RKO (cell line): ENCODE data around the gene BCL10.

Experiments
- DNase-seq: peaks from one replicate; pipeline ENCODE4 v3.0.0-alpha.2; 2016; ENCODE audit warnings: low spot score

Gene BCL10

DNA sequence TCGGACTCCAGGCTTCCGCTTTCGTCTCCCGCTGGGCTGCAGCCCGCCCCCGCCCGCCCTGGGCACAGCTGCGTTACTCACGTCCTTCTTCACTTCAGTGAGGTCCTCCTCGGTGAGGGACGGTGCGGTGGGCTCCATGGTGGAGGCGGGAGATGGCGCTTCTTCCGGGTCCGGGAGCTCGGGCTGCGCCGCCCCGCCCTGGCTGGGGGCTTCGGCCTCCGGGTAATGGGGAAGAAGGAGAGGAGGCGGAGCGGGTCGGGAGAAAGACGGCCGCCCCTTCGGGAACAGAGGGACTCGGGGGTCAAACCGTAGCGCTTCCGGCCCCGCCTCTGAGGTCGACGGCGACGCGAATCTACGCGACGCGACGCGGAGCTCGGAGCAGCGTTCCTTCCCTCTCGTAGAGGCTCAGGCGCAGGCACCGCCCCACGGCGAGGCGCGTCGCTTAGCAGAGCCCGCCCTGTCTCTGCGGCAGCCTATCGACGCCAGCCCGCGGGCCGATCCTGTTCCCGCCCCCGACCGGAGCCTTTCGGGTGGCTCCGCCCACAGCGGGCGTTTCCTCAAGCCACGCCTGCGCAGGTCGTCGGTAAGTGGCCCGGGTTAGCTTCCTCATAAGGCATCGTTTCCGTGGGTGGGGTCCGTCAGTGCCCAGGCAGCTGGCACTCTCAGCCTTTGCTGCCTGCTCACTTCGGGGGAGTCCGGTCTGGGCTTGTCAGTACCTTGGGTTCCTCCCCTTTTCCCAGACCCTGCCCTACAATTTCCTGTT is at the start of gene BCL10:
Gene BCL10, minus strand, starts transcription at position 418 of the 763 bp plus-strand sequence. Its CDS starts 280 bp downstream, at position 138.
- peak; percentile 100 for DNase-seq

DNA sequence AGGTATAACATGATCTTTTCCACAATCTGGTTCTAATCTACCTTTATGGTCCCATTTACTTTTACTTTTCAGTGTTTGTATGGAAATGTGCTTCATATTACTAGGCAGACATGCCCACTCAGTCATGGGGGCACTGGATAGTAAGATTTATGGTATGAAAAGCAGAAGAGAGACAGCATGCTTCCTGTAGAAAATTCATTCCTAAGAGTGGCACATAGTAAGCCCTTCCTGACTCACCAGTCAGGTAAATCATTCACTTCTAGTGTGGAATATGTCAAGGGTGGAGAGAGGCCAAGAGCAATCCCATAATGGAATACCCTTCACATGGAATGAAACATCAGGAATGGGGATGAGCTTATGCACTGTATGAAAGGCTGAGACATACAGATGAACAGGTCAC is 49.5 kb upstream of the BCL10 start:
- DNase-seq: peak; percentile 38

DNA sequence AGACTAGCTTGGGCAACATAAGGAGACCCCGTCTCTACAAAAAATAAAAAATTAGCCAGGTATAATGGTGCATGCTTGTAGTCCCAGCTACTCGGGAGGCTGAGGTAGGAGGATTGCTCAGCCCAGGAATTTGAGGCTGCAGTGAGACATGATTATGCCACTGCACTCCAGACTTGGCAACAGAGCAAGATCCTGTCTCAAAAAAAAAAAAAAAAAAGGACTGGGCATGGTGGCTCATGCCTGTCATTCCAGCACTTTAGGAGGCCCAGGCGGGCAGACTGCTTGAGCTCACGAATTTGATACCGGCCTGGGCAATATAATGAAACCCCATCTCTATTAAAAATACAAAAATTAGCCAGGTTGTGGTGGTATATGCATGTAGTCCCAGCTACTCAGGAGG is 47.3 kb upstream of the BCL10 start:
- no peak for DNase-seq

DNA sequence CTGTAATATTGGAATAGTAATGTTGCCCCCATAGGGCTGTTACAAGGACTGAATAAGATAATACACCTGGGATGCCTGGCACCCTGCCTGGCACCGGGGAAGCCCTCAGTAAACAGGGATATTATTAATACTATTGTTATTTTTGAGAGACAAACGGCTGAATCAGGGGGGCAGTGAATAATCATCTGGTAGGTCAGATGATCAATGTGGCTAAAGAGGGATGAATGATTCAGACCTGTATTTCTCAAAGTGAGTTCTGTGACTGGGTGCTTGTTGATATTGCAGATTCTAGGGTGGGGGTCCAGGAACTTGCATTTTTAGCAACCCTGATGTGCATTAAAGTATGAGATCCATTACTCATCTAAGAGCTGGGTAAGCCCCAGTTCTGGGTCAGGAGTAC is 46.2 kb upstream of the BCL10 start:
- DNase-seq: peak; percentile 57

DNA sequence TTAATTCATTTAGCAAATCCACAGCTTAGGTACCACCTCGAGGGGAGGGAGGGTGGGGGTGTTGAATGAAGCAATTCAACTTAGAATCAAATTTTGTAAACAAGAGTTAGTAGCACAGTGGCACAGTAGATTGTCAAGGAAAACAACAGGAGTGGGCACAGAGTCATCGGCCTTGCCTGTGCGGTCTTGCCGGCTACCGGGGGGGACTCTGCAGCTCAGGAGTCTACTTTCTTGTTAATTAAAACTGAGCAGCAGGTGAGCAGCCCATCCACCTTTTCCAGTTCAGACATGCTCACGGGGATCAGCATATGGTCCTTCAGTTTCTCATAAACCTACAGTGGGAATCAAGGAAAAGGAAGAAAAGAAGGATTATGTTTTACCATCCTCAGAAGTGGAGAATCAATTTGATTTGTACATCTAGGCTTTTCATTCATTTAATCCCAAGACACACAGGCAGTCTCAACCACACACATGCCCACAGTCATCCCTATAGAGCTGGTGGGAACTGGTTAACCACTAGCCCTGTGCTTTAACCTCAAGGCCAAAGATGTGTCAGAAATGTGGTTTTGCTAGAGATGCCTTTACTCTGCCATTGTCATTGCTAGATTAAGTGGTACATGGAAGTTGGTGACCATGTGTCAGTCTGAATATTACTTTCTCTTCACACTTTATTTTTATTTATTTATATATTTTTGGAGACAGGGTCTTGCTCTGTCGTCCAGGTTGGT is 45.0 kb upstream of the BCL10 start:
- no peak for DNase-seq

DNA sequence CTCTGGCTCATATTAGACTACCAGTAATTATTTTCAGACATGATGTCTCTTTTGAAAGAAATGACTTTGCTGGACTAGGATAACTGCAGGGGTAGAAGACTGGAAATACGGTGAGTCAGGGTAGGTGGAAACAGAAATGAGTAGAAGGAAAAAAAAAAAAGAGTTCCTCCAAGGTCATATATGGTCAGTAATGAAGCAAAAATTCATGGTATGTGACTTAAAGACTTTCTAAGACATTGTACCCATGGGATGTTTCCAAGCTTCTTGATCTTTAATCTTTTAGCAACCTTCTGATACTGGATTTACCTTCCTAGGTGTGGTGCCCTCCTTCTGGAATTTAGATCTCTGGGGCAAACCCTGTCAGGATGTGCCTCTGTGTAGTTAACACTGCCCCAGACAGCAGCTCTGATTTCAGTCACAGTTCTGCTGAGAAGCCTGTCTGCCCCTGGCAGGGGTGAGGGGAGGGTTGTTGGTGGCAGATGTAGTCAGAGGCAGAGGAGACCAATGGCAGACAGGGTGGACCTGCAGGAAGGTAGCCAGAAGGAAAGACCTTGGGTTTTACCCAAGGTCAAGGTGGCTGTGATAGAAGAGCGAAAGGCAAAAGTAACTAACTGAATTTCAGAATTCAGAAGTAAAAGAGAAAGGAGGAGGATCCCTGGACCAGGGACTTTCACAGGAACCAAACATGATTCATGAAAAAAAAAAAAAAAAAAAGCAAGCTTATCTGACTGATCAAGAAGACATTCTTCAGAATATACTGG is 44.1 kb upstream of the BCL10 start:
- peak; percentile 46 for DNase-seq

DNA sequence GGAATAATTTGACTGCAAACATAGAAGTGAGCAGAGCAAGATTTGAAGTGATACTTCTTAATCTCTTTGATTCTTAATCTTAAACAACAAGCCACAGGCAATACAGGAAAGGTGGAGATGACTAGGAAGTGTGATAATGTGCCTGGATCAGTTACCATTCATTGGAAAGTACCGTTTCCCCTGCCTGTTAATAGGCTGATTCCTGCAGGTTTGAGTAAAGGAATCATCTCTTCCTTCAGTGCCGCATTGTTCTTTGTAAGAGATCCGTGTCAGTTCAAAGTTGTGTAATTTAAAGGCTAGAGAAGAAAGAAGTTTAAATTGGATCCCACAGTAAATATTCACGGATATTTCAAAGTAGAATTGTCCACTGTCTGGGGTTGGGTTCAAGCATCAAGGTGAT is 43.5 kb upstream of the BCL10 start:
- DNase-seq: no peak

DNA sequence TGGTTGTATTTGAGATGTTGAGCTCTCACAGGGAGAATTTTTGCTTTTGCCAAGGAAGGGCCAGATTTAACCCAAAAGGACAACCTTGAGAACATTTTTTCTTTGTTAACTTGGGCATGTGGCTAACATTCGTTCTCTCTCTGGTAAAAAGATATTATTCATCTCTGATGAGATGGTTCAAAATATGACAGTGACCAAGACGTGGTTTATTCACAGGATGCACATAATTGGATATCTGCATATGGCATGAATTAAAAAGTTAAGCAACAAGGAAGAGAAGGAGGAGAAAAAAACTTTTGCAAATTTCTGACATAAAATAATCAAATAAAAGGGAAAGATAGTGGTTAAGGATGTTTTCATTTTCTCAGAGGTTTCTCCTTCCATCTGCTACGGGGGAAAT is 43.1 kb upstream of the BCL10 start:
- no peak for DNase-seq

DNA sequence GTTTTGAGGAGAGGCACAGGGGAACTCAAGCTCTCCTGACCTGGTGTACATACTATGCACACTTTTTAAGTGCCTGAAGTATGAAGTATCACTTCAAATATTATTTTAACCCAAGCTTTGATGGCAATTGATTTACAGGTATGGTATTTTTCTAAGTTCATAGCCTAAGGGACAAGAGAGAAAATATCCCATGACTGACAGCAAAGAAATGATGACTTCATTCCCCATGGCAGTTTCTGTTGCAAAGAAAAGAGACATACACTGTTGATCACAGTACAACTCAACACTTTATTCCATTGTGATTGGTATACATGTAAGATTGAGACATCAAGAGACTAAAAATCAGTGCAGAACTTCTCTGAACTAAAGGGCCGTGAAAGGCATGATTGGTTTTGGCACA is 41.8 kb upstream of the BCL10 start:
- no peak for DNase-seq

DNA sequence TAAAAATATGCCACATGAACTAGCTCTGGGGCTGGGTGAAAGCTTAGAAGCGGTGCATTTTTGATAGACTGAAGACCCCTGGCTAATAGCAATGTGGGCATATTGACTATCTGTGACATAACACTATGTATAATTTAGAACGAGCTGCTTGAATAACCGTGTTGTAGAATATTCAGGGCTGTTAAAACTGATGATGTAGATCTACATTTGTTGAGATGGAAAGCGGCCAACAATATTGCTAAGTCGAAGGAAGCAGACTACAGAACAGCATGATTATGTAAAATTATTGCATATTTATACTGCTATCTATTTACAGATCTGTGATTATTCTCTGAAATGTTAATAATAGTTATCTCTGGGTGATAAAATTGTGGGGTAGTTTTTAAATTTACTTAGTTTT is 41.1 kb upstream of the BCL10 start:
- DNase-seq: no peak

DNA sequence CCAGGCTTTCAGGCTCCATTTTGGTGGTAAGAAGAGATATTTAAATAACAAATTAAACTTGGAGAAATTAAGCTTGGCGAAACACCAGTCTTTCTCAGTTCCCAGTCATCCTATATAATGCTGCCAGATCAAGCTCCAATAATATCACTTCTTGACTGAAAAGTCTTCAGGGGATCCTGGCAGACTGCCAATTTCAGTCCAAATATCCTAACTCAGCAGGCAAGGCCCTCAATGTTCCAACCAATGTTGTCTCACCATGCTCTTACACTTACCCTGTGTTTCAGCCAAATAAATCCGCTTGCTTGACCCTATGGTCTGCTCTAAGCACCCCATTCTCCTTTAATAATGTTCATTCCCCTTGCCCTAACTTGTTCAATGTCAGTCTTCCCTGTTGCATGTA is 39.9 kb upstream of the BCL10 start:
- DNase-seq: no peak

DNA sequence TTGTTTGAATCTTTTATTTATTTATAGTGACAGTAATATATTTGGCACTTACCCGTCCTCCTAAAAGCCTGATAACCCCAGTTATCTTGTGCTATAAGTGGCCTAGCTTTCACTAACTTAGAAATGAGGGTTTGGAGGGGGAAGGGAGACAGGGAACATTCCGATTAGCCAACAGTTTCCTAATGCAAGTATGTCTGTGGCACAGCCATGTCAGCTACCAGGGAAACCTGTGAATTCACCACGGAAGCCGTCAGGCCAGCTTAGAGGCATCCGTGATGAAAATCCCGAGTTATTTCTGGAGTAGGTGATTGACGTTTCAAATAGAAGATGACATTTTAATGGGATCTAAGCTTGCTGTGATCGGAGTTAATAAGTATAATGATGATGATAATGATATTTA is 39.4 kb upstream of the BCL10 start:
- DNase-seq: no peak

DNA sequence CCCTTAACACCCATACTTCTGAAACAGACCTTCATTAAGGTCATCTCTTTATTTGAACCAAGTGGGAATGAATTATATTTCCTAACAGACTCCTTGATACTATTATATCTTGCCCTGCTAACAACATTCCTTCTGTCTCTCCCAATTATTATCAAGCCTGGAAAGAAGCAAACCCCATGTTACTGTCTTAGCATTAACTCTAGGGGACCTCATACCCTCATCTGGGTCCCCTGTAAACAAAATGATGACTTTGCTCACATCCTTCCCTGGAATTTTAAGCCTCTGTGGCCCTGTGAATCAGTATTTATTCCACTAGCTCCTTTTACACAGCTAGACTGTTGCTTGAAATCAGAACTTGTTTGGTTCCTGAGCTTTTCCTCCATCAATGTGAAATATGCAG is 38.3 kb upstream of the BCL10 start:
- DNase-seq: no peak

DNA sequence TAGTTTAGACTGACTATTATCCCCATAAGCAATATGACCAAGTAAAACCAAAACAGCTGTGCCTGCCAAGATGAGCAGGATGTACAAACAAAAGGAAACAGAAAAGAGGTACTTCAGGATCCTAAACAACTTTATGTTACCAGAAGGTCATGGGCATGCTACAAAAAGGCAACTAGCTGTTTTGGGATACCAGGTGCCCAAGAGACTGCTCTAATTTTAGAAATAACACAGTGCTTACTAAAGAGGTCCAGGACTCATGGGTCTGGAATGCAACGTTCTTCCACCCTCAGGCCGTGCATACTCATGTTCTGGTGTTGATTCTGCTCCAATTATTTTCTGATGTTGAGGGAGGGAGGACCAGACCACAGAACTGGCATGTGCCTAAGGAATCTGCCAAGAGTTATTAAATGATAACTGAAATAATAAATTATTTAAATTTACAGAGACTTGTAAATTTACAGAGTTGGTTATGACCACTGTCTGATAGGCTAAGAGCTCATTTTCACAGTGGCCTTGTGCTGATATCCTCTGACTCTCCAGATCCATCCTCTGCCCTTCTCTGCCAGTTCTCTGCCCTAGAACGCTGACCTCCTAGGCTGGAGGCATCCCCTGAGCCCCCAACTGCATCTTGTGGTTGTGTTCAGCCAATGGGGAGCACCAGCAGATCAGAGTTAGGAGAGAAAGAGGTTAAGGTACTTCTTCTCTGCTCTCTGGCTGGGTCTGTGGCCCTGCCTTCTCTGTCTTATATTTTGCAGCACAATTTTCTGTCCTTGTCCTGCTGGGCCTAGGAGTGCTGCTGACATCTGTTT is 37.7 kb upstream of the BCL10 start:
- peak; percentile 91 for DNase-seq

DNA sequence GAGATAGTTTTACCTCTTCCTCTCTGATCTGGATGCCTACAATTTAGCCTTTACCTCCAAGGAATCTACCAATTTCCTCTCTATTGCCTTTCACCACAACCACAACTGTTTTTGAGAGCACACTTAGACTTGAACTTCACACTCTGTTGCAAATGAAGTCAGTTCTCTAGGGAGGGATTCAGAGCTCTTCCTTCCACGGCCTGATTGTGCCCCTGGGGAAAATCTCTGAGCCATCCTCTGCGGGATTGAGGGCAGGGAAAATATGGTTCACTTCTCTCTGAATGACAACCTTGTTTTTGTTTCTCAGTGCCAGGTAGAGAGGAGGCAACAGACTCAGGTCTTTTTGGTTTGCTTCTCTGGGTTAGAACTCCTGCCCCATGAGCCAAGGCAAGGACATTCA is 35.4 kb upstream of the BCL10 start:
- no peak for DNase-seq

DNA sequence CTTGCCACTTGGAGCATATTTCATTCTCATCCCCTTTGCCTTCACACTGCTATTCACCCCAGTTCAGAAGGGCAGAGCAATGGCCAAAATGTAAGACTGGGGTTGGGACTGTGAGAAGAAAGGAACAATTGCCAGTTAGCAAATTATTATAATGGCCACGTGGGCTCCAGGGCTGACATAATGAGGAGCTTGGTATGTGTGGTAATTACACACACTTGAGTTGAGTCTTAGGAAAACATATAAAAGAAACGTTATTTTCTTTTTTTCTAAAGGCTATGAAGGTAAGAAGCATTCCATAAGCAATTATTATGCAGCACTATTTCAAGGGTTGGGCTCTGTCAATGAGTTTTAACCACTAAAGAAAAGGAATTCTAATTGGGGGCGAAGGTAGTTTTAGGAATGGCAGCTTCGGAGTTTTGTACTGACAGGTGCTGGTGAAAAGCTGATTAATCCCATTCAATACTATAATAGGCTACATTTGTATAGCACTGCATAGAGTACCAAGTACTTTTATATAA is 32.5 kb upstream of the BCL10 start:
- no peak for DNase-seq

DNA sequence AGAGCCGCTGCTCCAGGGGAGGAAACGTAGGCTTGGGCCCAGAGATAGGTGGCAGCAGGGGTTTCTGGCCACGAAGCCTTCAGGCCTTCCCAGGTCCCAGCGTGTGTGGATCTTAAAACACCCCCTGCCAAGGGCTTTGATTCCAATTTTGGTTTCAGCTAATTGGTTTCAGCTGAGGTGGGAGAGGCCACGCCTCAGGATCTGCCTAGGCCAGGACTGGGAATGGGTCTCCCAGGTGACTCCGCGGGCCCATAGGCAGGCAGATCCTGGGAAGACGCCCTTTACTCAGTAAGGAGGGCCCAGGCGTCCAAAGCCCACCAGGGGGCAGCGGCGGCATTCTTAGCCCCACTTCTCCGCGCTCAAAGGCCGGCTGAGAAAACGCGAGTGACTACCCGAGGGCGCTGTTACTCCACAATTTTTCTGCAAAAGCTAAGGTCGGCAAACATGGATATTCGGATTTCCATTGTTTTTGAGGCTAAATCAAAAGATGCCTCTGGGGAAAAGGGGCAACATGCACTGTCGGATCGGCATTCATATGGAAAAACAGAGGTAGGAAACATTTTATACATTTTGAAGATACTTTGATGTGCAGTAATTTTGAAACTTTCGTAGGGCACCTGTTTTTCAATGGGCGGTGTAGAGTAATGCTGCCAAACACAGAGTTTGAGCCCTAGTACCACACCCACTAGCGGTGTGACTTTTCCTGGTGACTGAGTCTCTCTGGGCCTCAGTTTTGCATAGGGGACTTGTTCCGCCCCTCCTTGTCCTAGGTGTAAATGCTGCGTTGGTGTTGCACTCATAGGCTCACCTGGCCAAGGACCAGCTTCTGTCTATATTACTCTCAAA is 31.8 kb upstream of the BCL10 start:
- DNase-seq: peak; percentile 44

DNA sequence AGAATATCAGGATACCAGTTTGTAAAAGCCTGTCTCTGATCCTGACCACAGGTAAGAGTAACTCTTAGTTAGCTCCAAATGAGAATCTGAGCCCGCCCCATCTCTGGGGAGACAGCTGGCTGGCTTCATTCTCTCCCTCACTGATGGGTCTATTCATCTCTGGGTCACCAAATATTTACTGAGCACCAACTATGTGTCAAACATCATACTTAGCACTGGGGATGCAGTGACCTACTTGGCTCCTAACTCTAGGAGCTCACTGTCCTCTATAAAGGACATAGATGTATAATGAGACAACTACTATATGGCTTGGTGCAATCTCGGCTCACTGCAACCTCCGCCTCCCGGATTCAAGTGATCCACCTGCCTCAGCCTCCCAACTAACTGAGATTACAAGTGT is 29.8 kb upstream of the BCL10 start:
- DNase-seq: no peak

DNA sequence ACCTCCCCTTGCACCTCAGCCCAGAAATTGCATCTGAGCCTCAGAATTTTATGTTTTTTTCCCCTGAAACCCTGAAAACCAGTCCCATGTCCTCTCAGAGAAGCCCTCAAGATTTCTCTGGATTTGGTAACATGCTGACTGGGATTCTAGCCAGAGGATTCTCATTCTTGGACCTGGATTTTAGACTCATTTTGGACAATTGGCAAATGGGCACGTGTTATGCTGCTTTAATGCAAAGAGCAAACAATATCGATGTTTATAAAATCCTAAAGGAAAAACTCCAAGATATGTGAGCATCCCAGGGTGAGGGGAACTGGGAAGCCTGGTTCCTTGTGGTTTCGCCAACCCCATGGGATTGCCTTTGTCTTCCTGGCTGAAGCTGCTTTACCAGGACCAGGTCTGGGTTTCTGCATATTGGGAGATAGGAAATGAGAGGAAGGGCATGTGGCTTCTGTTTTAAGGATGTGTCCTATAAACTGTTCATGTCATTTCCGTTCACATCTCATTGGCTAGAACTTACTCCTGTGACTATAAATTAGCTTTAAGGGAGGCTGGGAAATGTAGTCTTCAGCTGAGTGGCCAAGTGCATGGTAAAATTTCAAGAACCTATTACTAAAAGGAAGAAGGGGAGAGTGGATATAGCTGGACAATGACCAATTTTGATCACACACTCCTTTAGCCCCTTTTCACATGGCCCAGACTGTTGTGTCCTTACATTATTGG is 27.2 kb upstream of the BCL10 start:
- DNase-seq: no peak

DNA sequence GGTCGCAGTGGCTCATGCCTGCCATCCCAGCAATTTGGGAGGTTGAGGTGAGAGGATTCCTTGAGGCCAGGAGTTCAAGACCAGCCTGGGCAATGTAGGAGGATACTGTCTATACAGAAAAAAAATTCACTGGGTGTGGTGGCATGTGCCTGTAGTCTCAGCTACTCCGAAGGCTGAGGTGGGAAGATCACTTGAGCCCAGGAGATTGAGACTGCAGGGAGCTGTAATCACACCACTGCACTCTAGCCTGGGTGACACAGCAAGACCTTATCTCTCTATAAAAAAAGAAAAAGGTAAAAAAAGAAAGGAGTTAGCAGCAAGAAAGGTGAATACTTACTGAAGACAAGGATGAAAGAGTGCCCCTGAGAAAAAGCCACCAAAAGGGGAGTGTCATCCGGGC is 23.7 kb upstream of the BCL10 start:
- DNase-seq: no peak
